ENCODE results near the gene GAPVD1.

The GAPVD1 gene

GRCh38 chr9:125337236-125337635 is 75.6 kb downstream of the GAPVD1 start:
- TF ChIP-seq SPI1 (IDR thresholded peaks at IDR 0.05; ENCODE audit: borderline replicate concordance, low read depth) (no peak), CTCF (IDR thresholded peaks at IDR 0.05; ENCODE audit: insufficient read depth, low read length) (no peak), POLR2AphosphoS5 (IDR thresholded peaks at IDR 0.05; ENCODE audit: low read depth) (no peak), GABPA (IDR thresholded peaks at IDR 0.05; ENCODE audit: low read depth) (no peak)
- TF ChIP-seq, protein P1, sequence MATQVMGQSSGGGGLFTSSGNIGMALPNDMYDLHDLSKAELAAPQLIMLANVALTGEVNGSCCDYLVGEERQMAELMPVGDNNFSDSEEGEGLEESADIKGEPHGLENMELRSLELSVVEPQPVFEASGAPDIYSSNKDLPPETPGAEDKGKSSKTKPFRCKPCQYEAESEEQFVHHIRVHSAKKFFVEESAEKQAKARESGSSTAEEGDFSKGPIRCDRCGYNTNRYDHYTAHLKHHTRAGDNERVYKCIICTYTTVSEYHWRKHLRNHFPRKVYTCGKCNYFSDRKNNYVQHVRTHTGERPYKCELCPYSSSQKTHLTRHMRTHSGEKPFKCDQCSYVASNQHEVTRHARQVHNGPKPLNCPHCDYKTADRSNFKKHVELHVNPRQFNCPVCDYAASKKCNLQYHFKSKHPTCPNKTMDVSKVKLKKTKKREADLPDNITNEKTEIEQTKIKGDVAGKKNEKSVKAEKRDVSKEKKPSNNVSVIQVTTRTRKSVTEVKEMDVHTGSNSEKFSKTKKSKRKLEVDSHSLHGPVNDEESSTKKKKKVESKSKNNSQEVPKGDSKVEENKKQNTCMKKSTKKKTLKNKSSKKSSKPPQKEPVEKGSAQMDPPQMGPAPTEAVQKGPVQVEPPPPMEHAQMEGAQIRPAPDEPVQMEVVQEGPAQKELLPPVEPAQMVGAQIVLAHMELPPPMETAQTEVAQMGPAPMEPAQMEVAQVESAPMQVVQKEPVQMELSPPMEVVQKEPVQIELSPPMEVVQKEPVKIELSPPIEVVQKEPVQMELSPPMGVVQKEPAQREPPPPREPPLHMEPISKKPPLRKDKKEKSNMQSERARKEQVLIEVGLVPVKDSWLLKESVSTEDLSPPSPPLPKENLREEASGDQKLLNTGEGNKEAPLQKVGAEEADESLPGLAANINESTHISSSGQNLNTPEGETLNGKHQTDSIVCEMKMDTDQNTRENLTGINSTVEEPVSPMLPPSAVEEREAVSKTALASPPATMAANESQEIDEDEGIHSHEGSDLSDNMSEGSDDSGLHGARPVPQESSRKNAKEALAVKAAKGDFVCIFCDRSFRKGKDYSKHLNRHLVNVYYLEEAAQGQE (IDR thresholded peaks at IDR 0.05; ENCODE audit: insufficient replicate concordance, low read depth): no peak

DNA sequence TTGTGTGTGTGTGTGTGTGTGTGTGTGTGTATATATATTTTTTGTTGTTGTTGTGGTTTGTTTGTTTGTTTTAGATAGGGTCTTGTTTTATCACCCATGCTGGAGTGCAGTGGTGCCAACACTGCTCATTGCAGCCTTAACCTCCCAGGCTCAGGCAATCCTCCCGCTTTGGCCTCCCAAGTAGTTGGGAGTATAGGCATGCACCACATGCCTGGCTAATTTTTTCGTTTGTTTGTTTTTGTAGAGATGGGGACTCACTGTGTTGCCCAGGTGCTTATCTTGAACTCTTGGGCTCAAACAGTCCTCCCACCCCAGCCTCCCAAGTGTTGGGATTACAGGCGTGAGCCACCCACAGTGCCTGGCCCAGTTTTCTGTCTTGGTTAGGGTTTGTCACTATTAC is 77.3 kb downstream of the GAPVD1 start:
- no peak overlapping the region for H3K4me3 ChIP-seq (replicated peaks; ENCODE audit: insufficient read depth, low read length)
- no peak for DNase-seq (ENCODE audit: low read depth in 1 of 2, low spot score in 1 of 2)
- TF ChIP-seq, protein P1 (IDR thresholded peaks at IDR 0.05; ENCODE audit: insufficient replicate concordance, low read depth): no peak
- H3K27me3 ChIP-seq (ENCODE audit: insufficient read depth, poor library complexity, severe bottlenecking): no peaks in the 10 kb centered on the region
- no peak overlapping the region for H3K27ac ChIP-seq (replicated peaks)

More at GRCh38 chr9:125337236-125337635, 75.6 kb downstream of the GAPVD1 start:
- Histone ChIP-seq H3K27ac (replicated peaks) (no peak overlapping the region), H3K27me3 (ENCODE audit: insufficient read depth, poor library complexity, severe bottlenecking) (no peaks in the 10 kb centered on the region), H3K4me3 (replicated peaks; ENCODE audit: insufficient read depth, low read length) (no peak overlapping the region)
- DNase-seq (ENCODE audit: low read depth in 1 of 2, low spot score in 1 of 2): no peak

DNA sequence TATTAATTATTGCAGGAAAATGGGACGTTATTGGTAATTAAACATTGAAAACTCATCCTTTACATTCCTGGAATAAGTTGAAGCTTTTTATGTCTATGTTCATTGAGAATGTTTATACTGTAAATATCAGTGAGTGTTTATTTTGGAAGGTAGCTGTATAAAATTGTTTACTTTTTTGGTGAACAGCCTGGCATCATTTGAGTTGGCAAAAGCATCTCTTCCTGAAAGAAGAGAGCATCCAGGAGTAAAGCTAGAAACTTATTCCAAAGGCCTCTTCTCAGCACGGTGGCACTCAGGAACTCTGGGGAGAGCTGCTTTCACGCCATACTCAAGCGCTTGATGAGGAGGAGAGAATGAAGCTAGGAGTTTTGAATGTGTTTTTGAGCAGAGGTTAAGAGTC is 79.9 kb downstream of the GAPVD1 start:
- H3K4me3 ChIP-seq (replicated peaks; ENCODE audit: insufficient read depth, low read length): no peak overlapping the region
- H3K27me3 ChIP-seq (ENCODE audit: insufficient read depth, poor library complexity, severe bottlenecking): no peaks in the 10 kb centered on the region
- DNase-seq (ENCODE audit: low read depth in 1 of 2, low spot score in 1 of 2): no peak
- H3K27ac ChIP-seq (replicated peaks): no peak overlapping the region
- no peak for TF ChIP-seq SPI1 (IDR thresholded peaks at IDR 0.05; ENCODE audit: borderline replicate concordance, low read depth)
- no peak for TF ChIP-seq CTCF (IDR thresholded peaks at IDR 0.05; ENCODE audit: insufficient read depth, low read length)
- TF ChIP-seq, protein P1 (IDR thresholded peaks at IDR 0.05; ENCODE audit: insufficient replicate concordance, low read depth): no peak
- no peak for TF ChIP-seq POLR2AphosphoS5 (IDR thresholded peaks at IDR 0.05; ENCODE audit: low read depth)
- TF ChIP-seq GABPA (IDR thresholded peaks at IDR 0.05; ENCODE audit: low read depth): no peak
